ENCODE data around the gene CYP2W1. TPM values are rescaled to one million over a fixed set of nuclear protein-coding genes. Genes with fewer than 3 reads are reported as not detected.
"Not testable (repeated sequence)": the region's sequence is repeated elsewhere in the genome, so short reads cannot be mapped to it uniquely, and the experiment has no call there.

Gene CYP2W1
- polyA plus RNA-seq, 2 of the 4 experiments (the other 2 are of a cell fraction): not detected

DNA sequence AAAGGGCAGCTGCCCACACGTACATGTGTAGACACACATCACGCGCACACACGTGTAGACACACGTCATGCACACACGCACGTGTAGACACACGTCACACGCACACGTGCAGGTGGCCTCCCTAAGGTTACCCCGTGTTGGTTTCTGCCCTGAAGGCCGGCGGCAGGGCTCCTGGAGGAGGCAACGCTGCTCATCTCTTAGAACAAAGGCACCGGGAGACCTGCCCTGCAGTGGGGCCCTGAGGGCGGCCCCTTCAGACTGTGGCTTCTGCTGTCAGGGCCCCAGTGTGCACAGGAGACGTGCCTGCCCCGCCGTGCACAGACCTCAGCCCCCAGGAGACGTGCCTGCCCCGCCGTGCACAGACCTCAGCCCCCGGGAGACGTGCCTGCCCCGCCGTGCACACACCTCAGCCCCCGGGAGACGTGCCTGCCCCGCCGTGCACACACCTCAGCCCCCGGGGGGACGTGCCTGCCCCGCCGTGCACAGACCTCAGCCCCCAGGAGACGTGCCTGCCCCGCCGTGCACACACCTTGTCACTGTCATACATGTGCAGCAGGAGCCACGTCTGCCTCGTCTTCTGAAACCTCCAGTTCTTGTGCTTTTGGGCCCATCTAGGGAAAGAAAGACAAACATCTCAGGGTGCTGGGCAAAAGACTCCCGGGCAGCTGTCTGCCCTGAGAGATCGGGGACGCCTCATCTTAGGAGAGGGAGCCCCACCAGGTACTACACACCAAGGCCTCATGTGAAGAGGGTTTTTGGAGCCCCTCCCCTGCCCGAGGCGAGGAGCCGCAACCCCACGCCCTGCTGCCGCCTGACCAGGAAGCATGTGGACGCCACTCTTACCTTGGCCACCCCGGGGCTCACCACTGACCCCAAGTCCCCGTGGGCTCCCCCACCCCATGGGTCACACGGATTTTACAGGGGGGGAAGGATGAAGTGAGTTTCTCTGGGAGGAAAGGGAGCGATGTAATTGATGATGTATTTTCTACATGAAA, 17.3 kb downstream of the CYP2W1 start:
- DNase-seq (ENCODE audit: low read depth in 1 of 2, low spot score in 1 of 2) (no peak), FAIRE-seq (no peak), ATAC-seq (peak in 1 of 2 experiments; percentile 22; a peak in 2 of 6 replicates)
- Histone ChIP-seq H3K9me3 (no peaks in the 10 kb centered on the region), H3K4me3 (no peak overlapping the region), H3K4me1 (0 out of 3 replicates have a peak, but pooled peaks cover 3% of the 10 kb centered on the region), H3K27ac (no peak overlapping the region), H3K4me2 (no peak overlapping the region)
- POLR2A ChIA-PET: no interaction called here
- CTCF ChIA-PET: interaction anchor here (11.3 kb wide), 1 partner anchor 59 kb away, joined by 487 read pairs; no protein-coding TSS in a partner anchor
- TF ChIP-seq CHD2 (IDR thresholded peaks at IDR 0.05; ENCODE audit: low read length, partially characterized antibody) (no peak), CEBPB (IDR thresholded peaks at IDR 0.05) (no peak), HOXB13 (CRISPR knock-in tag; IDR thresholded peaks at IDR 0.05; ENCODE audit: low read depth) (no peak), FOSL2 (IDR thresholded peaks at IDR 0.05) (no peak), FOSL2 (CRISPR knock-in tag; IDR thresholded peaks at IDR 0.05) (no peak), PHF8 (IDR thresholded peaks at IDR 0.05; ENCODE audit: borderline replicate concordance, low read depth) (no peak), KDM1A (IDR thresholded peaks at IDR 0.05; ENCODE audit: low read depth) (no peak), EHMT2 (IDR thresholded peaks at IDR 0.05; ENCODE audit: low read depth) (no peak), RFX5 (IDR thresholded peaks at IDR 0.05) (no peak), RCOR1 (IDR thresholded peaks at IDR 0.05; ENCODE audit: low read depth, low read length) (no peak)
- TF ChIP-seq, protein P1, sequence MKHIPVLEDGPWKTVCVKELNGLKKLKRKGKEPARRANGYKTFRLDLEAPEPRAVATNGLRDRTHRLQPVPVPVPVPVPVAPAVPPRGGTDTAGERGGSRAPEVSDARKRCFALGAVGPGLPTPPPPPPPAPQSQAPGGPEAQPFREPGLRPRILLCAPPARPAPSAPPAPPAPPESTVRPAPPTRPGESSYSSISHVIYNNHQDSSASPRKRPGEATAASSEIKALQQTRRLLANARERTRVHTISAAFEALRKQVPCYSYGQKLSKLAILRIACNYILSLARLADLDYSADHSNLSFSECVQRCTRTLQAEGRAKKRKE (CRISPR knock-in tag; IDR thresholded peaks at IDR 0.05; ENCODE audit: low read depth): no peak
- 89% methylated on average over 21 of the region's 52 CpGs for WGBS (ENCODE audit: missing lambda C conversion rate)

GRCh38 chr7:1001069-1001770, 18.2 kb downstream of the CYP2W1 start:
- H3K4me2 ChIP-seq, POLR2A ChIA-PET, H3K27ac ChIP-seq, H3K4me3 ChIP-seq, H3K4me1 ChIP-seq, FAIRE-seq, H3K9me3 ChIP-seq: not testable (repeated sequence)
- DNase-seq (ENCODE audit: low read depth in 1 of 2, low spot score in 1 of 2): peak in 1 of 2 experiments; percentile 45
- CTCF ChIA-PET: interaction anchor here (11.3 kb wide), 1 partner anchor 58 kb away, joined by 487 read pairs; no protein-coding TSS in a partner anchor
- peak; percentile 72 to 76 for ATAC-seq
- 86% methylated on average over 6 of the region's 14 CpGs for WGBS (ENCODE audit: missing lambda C conversion rate)

GRCh38 chr7:1002026-1002425, 19.0 kb downstream of the CYP2W1 start:
- H3K27ac ChIP-seq; H3K4me2 ChIP-seq; FAIRE-seq; CTCF ChIA-PET; ATAC-seq; H3K9me3 ChIP-seq; H3K4me1 ChIP-seq; H3K4me3 ChIP-seq; POLR2A ChIA-PET; DNase-seq (ENCODE audit: low read depth in 1 of 2, low spot score in 1 of 2): not testable (repeated sequence)
- WGBS (ENCODE audit: missing lambda C conversion rate): 83% methylated on average over 1 of the region's 4 CpGs

GRCh38 chr7:1002445-1002844, 19.5 kb downstream of the CYP2W1 start:
- DNase-seq (ENCODE audit: low read depth in 1 of 2, low spot score in 1 of 2); H3K27ac ChIP-seq; H3K9me3 ChIP-seq; CTCF ChIA-PET; FAIRE-seq; ATAC-seq; POLR2A ChIA-PET; H3K4me3 ChIP-seq; H3K4me1 ChIP-seq; H3K4me2 ChIP-seq: not testable (repeated sequence)
- no CpG with 5 or more reads among the region's 7 CpGs for WGBS (ENCODE audit: missing lambda C conversion rate)
